ENCODE data around the gene PIP4K2C.
"Not testable (repeated sequence)": the region's sequence is repeated elsewhere in the genome, so short reads cannot be mapped to it uniquely, and the experiment has no call there.

Gene PIP4K2C

GRCh38 chr12:57586128-57586527, 4.9 kb upstream of the PIP4K2C start:
- FAIRE-seq, result no peak

GRCh38 chr12:57586832-57587429, 4.1 kb upstream of the PIP4K2C start:
- FAIRE-seq, result no peak

GRCh38 chr12:57588951-57589610, 1.9 kb upstream of the PIP4K2C start:
- FAIRE-seq, result not testable (repeated sequence)

GRCh38 chr12:57590479-57590863, 521 bp upstream of the PIP4K2C start:
- FAIRE-seq, result no peak

- no peak for FAIRE-seq
Measured at GRCh38 chr12:57591782-57592325, 862 bp downstream of the PIP4K2C start.

GRCh38 chr12:57592551-57593165, 1.7 kb downstream of the PIP4K2C start:
- no peak for FAIRE-seq

GRCh38 chr12:57593187-57593586, 2.2 kb downstream of the PIP4K2C start:
- no peak for FAIRE-seq

- FAIRE-seq, result no peak
Measured at GRCh38 chr12:57600395-57600794, 9.4 kb downstream of the PIP4K2C start.

- FAIRE-seq, result no peak
Measured at GRCh38 chr12:57602544-57602943, 11.6 kb downstream of the PIP4K2C start.

- no peak for FAIRE-seq
Measured at GRCh38 chr12:57603324-57603723, 12.3 kb downstream of the PIP4K2C start.

- no peak for FAIRE-seq
Measured at GRCh38 chr12:57603815-57604453, 12.9 kb downstream of the PIP4K2C start.

- FAIRE-seq, result no peak
Measured at GRCh38 chr12:57604454-57604991, 13.5 kb downstream of the PIP4K2C start, which contains the start of gene DTX3. Gene DTX3 (plus strand): TSS chr12:57604824. CDS start chr12:57606518, 1,694 bp downstream.

GRCh38 chr12:57604992-57605810, 14.2 kb downstream of the PIP4K2C start:
- no peak for FAIRE-seq

- FAIRE-seq, result no peak
Measured at GRCh38 chr12:57605811-57606311, 14.9 kb downstream of the PIP4K2C start.

- no peak for FAIRE-seq
Measured at GRCh38 chr12:57606399-57606798, 15.4 kb downstream of the PIP4K2C start.

GRCh38 chr12:57606821-57607220, 15.8 kb downstream of the PIP4K2C start:
- no peak for FAIRE-seq

- FAIRE-seq, result no peak
Measured at GRCh38 chr12:57607958-57608663, 17.1 kb downstream of the PIP4K2C start.

- FAIRE-seq, result no peak
Measured at GRCh38 chr12:57609101-57609780, 18.2 kb downstream of the PIP4K2C start.

- no peak for FAIRE-seq
Measured at GRCh38 chr12:57609781-57610553, 19.0 kb downstream of the PIP4K2C start.
